ENCODE results near the gene KLF7.

The KLF7 gene

GRCh38 chr2:207049122-207049521, 116.6 kb downstream of the KLF7 start:
- TF ChIP-seq POU2F2 (IDR thresholded peaks at IDR 0.05; ENCODE audit: low read depth, low read length) (no peak), POLR2AphosphoS5 (IDR thresholded peaks at IDR 0.05; ENCODE audit: low read depth, low read length) (no peak), POLR2A (IDR thresholded peaks at IDR 0.05; ENCODE audit: low read depth, low read length) (no peak), TAF1 (IDR thresholded peaks at IDR 0.05; ENCODE audit: low read depth, low read length) (no peak), SPI1 (IDR thresholded peaks at IDR 0.05; ENCODE audit: low read depth, low read length) (no peak), PAX5 (IDR thresholded peaks at IDR 0.05; ENCODE audit: insufficient read depth, low read length, severe bottlenecking) (no peak)
- DNase-seq (ENCODE audit: insufficient read length, low spot score) = no peak
- no peak for FAIRE-seq

GRCh38 chr2:207048416-207048815, 117.3 kb downstream of the KLF7 start:
- no peak for TF ChIP-seq POLR2AphosphoS5 (IDR thresholded peaks at IDR 0.05; ENCODE audit: low read depth, low read length)
- no peak for TF ChIP-seq SPI1 (IDR thresholded peaks at IDR 0.05; ENCODE audit: low read depth, low read length)
- no peak for TF ChIP-seq POLR2A (IDR thresholded peaks at IDR 0.05; ENCODE audit: low read depth, low read length)
- no peak for TF ChIP-seq POU2F2 (IDR thresholded peaks at IDR 0.05; ENCODE audit: low read depth, low read length)
- TF ChIP-seq PAX5 (IDR thresholded peaks at IDR 0.05; ENCODE audit: insufficient read depth, low read length, severe bottlenecking) = no peak
- TF ChIP-seq TAF1 (IDR thresholded peaks at IDR 0.05; ENCODE audit: low read depth, low read length) = no peak
- FAIRE-seq = no peak
- DNase-seq (ENCODE audit: insufficient read length, low spot score) = no peak

GRCh38 chr2:207046724-207047123, 119.0 kb downstream of the KLF7 start:
- no peak for DNase-seq (ENCODE audit: insufficient read length, low spot score)
- no peak for FAIRE-seq
- no peak for TF ChIP-seq TAF1 (IDR thresholded peaks at IDR 0.05; ENCODE audit: low read depth, low read length)
- TF ChIP-seq POU2F2 (IDR thresholded peaks at IDR 0.05; ENCODE audit: low read depth, low read length) = no peak
- no peak for TF ChIP-seq PAX5 (IDR thresholded peaks at IDR 0.05; ENCODE audit: insufficient read depth, low read length, severe bottlenecking)
- TF ChIP-seq POLR2AphosphoS5 (IDR thresholded peaks at IDR 0.05; ENCODE audit: low read depth, low read length) = no peak
- no peak for TF ChIP-seq SPI1 (IDR thresholded peaks at IDR 0.05; ENCODE audit: low read depth, low read length)
- TF ChIP-seq POLR2A (IDR thresholded peaks at IDR 0.05; ENCODE audit: low read depth, low read length) = no peak

- FAIRE-seq = no peak
- no peak for TF ChIP-seq PAX5 (IDR thresholded peaks at IDR 0.05; ENCODE audit: insufficient read depth, low read length, severe bottlenecking)
- no peak for TF ChIP-seq POU2F2 (IDR thresholded peaks at IDR 0.05; ENCODE audit: low read depth, low read length)
- TF ChIP-seq TAF1 (IDR thresholded peaks at IDR 0.05; ENCODE audit: low read depth, low read length) = no peak
- no peak for TF ChIP-seq POLR2A (IDR thresholded peaks at IDR 0.05; ENCODE audit: low read depth, low read length)
- no peak for TF ChIP-seq POLR2AphosphoS5 (IDR thresholded peaks at IDR 0.05; ENCODE audit: low read depth, low read length)
- no peak for TF ChIP-seq SPI1 (IDR thresholded peaks at IDR 0.05; ENCODE audit: low read depth, low read length)
- DNase-seq (ENCODE audit: insufficient read length, low spot score) = no peak
Observed at GRCh38 chr2:207045531-207045930, 120.2 kb downstream of the KLF7 start.

- no peak for DNase-seq (ENCODE audit: insufficient read length, low spot score)
- TF ChIP-seq TAF1 (IDR thresholded peaks at IDR 0.05; ENCODE audit: low read depth, low read length) = no peak
- no peak for TF ChIP-seq PAX5 (IDR thresholded peaks at IDR 0.05; ENCODE audit: insufficient read depth, low read length, severe bottlenecking)
- FAIRE-seq = no peak
Observed at GRCh38 chr2:207044379-207045362, 121.1 kb downstream of the KLF7 start.

- TF ChIP-seq POU2F2 (IDR thresholded peaks at IDR 0.05; ENCODE audit: low read depth, low read length) (no peak), TAF1 (IDR thresholded peaks at IDR 0.05; ENCODE audit: low read depth, low read length) (no peak), POLR2A (IDR thresholded peaks at IDR 0.05; ENCODE audit: low read depth, low read length) (no peak)
- FAIRE-seq (no peak), DNase-seq (ENCODE audit: insufficient read length, low spot score) (no peak)
Observed at GRCh38 chr2:207042841-207043240, 122.9 kb downstream of the KLF7 start.

GRCh38 chr2:207041786-207042554, 123.8 kb downstream of the KLF7 start:
- no peak for FAIRE-seq
- DNase-seq (ENCODE audit: insufficient read length, low spot score) = no peak
- TF ChIP-seq TAF1 (IDR thresholded peaks at IDR 0.05; ENCODE audit: low read depth, low read length) (no peak), POLR2AphosphoS5 (IDR thresholded peaks at IDR 0.05; ENCODE audit: low read depth, low read length) (no peak), POU2F2 (IDR thresholded peaks at IDR 0.05; ENCODE audit: low read depth, low read length) (no peak), SPI1 (IDR thresholded peaks at IDR 0.05; ENCODE audit: low read depth, low read length) (no peak), POLR2A (IDR thresholded peaks at IDR 0.05; ENCODE audit: low read depth, low read length) (no peak), PAX5 (IDR thresholded peaks at IDR 0.05; ENCODE audit: insufficient read depth, low read length, severe bottlenecking) (no peak)

GRCh38 chr2:207041279-207041678, 124.5 kb downstream of the KLF7 start:
- DNase-seq (ENCODE audit: insufficient read length, low spot score) (no peak), FAIRE-seq (no peak)
- TF ChIP-seq POLR2AphosphoS5 (IDR thresholded peaks at IDR 0.05; ENCODE audit: low read depth, low read length) (no peak), PAX5 (IDR thresholded peaks at IDR 0.05; ENCODE audit: insufficient read depth, low read length, severe bottlenecking) (no peak), POU2F2 (IDR thresholded peaks at IDR 0.05; ENCODE audit: low read depth, low read length) (no peak), SPI1 (IDR thresholded peaks at IDR 0.05; ENCODE audit: low read depth, low read length) (no peak), POLR2A (IDR thresholded peaks at IDR 0.05; ENCODE audit: low read depth, low read length) (no peak), TAF1 (IDR thresholded peaks at IDR 0.05; ENCODE audit: low read depth, low read length) (no peak)

GRCh38 chr2:207040696-207041095, 125.1 kb downstream of the KLF7 start:
- no peak for FAIRE-seq
- DNase-seq (ENCODE audit: insufficient read length, low spot score) = no peak
- TF ChIP-seq TAF1 (IDR thresholded peaks at IDR 0.05; ENCODE audit: low read depth, low read length) = no peak
- no peak for TF ChIP-seq POU2F2 (IDR thresholded peaks at IDR 0.05; ENCODE audit: low read depth, low read length)
- TF ChIP-seq POLR2A (IDR thresholded peaks at IDR 0.05; ENCODE audit: low read depth, low read length) = no peak
- no peak for TF ChIP-seq POLR2AphosphoS5 (IDR thresholded peaks at IDR 0.05; ENCODE audit: low read depth, low read length)
- TF ChIP-seq PAX5 (IDR thresholded peaks at IDR 0.05; ENCODE audit: insufficient read depth, low read length, severe bottlenecking) = no peak
- TF ChIP-seq SPI1 (IDR thresholded peaks at IDR 0.05; ENCODE audit: low read depth, low read length) = no peak

All from GM12891 (cell line).